Skin epidermis (tissue), 12 donors: Measurements from ENCODE around the gene CRIM1.

Experiments
- H3K27ac ChIP-seq, 21 experiments: fragments of 200-600 bp; sonication (generic) in 11 of 21; one replicate each; pipeline ENCODE4 v1.5.0; 2020; ENCODE audit warnings: mild to moderate bottlenecking in 3 of 21, inconsistent platforms in 2 of 21, moderate library complexity in 2 of 21
- H3K4me3 ChIP-seq, 7 experiments: fragments of 200-600 bp; sonication (generic) in 2 of 7; one replicate each; pipeline ENCODE4 v1.5.0; 2020; ENCODE audit warnings: inconsistent platforms in 2 of 7, mild to moderate bottlenecking in 2 of 7, moderate library complexity in 1 of 7

CRIM1 gene

GRCh38 chr2:36389091-36389564, 33.5 kb downstream of the CRIM1 start:
- peak overlapping the region in 1 of 21 experiments; percentile 22 for H3K27ac ChIP-seq

GRCh38 chr2:36389577-36389976, 34.0 kb downstream of the CRIM1 start:
- no peak overlapping the region for H3K4me3 ChIP-seq
- H3K27ac ChIP-seq = no peak overlapping the region

More at GRCh38 chr2:36389091-36389564, 33.5 kb downstream of the CRIM1 start:
- H3K4me3 ChIP-seq = no peak overlapping the region

- Histone ChIP-seq H3K27ac (no peak overlapping the region), H3K4me3 (no peak overlapping the region)
These were observed 37.1 kb downstream of the CRIM1 start for GRCh38 chr2:36392571-36393255.

GRCh38 chr2:36393738-36394256, 38.2 kb downstream of the CRIM1 start:
- peak overlapping the region in 2 of 21 experiments; percentile 18 to 37 for H3K27ac ChIP-seq

GRCh38 chr2:36394804-36395203, 39.2 kb downstream of the CRIM1 start:
- peak overlapping the region in 2 of 21 experiments; percentile 19 to 26 for H3K27ac ChIP-seq
- H3K4me3 ChIP-seq = no peak overlapping the region

More at GRCh38 chr2:36393738-36394256, 38.2 kb downstream of the CRIM1 start:
- no peak overlapping the region for H3K4me3 ChIP-seq

- no peak overlapping the region for H3K4me3 ChIP-seq
- no peak overlapping the region for H3K27ac ChIP-seq
These were observed 40.3 kb downstream of the CRIM1 start for GRCh38 chr2:36395866-36396265.

- Histone ChIP-seq H3K27ac (no peak overlapping the region), H3K4me3 (no peak overlapping the region)
These were observed 41.4 kb downstream of the CRIM1 start for GRCh38 chr2:36396878-36397539.

GRCh38 chr2:36397728-36398413, 42.3 kb downstream of the CRIM1 start:
- Histone ChIP-seq H3K27ac (no peak overlapping the region), H3K4me3 (no peak overlapping the region)

GRCh38 chr2:36399050-36399449, 43.5 kb downstream of the CRIM1 start:
- Histone ChIP-seq H3K4me3 (no peak overlapping the region), H3K27ac (no peak overlapping the region)

GRCh38 chr2:36403675-36404230, 48.2 kb downstream of the CRIM1 start:
- Histone ChIP-seq H3K4me3 (no peak overlapping the region), H3K27ac (peak overlapping the region in 1 of 21 experiments; percentile 19)

GRCh38 chr2:36404318-36404717, 48.7 kb downstream of the CRIM1 start:
- Histone ChIP-seq H3K4me3 (no peak overlapping the region), H3K27ac (no peak overlapping the region)

GRCh38 chr2:36404754-36405153, 49.2 kb downstream of the CRIM1 start:
- no peak overlapping the region for H3K27ac ChIP-seq
- no peak overlapping the region for H3K4me3 ChIP-seq

- no peak overlapping the region for H3K27ac ChIP-seq
- no peak overlapping the region for H3K4me3 ChIP-seq
These were observed 49.6 kb downstream of the CRIM1 start for GRCh38 chr2:36405183-36405582.

GRCh38 chr2:36406296-36406695, 50.7 kb downstream of the CRIM1 start:
- no peak overlapping the region for H3K27ac ChIP-seq

GRCh38 chr2:36407413-36407812, 51.8 kb downstream of the CRIM1 start:
- no peak overlapping the region for H3K4me3 ChIP-seq
- peak overlapping the region in 1 of 21 experiments; percentile 6 for H3K27ac ChIP-seq

More at GRCh38 chr2:36406296-36406695, 50.7 kb downstream of the CRIM1 start:
- H3K4me3 ChIP-seq = no peak overlapping the region

- peak overlapping the region in 3 of 21 experiments; percentile 2 to 19 (median 18) for H3K27ac ChIP-seq
- H3K4me3 ChIP-seq = no peak overlapping the region
These were observed 52.7 kb downstream of the CRIM1 start for GRCh38 chr2:36408198-36408703.

- peak overlapping the region in 1 of 21 experiments; percentile 8 for H3K27ac ChIP-seq
- no peak overlapping the region for H3K4me3 ChIP-seq
These were observed 53.8 kb downstream of the CRIM1 start for GRCh38 chr2:36409335-36409734.

GRCh38 chr2:36409935-36410334, 54.4 kb downstream of the CRIM1 start:
- no peak overlapping the region for H3K4me3 ChIP-seq
- H3K27ac ChIP-seq = peak overlapping the region in 1 of 21 experiments; percentile 8

GRCh38 chr2:36410681-36411080, 55.1 kb downstream of the CRIM1 start:
- H3K4me3 ChIP-seq = no peak overlapping the region
- peak overlapping the region in 2 of 21 experiments; percentile 2 to 34 for H3K27ac ChIP-seq
